Vagina (tissue), 2 donors: ENCODE measurements around the gene LY86.

Experiments
- POLR2A ChIP-seq, 2 donors: fragments of 450-650 bp; IDR thresholded peaks; one replicate each; pipeline ENCODE4 v1.6.1; 2017; ENCODE audit warnings: antibody characterized with exemption in 2 of 2, mild to moderate bottlenecking in 2 of 2, moderate library complexity in 2 of 2
- POLR2AphosphoS5 ChIP-seq, 2 donors: sonication (generic); formaldehyde crosslinking; IDR thresholded peaks; one replicate each; pipeline ENCODE4 v1.9.0; 2017; ENCODE audit warnings: antibody characterized with exemption in 2 of 2, mild to moderate bottlenecking in 2 of 2, low read depth in 1 of 2; ENCODE audit not compliant: insufficient read depth in 1 of 2
- TF ChIP-seq, protein P1 (sequence below), 3 experiments: fragments of 450-650 bp in 2 of 3; fragments of 200-600 bp in 1 of 3; sonication (generic) in 1 of 3; IDR thresholded peaks; one replicate each; pipeline ENCODE4 v1.5.1; 2017 to 2019; ENCODE audit warnings: antibody characterized with exemption in 3 of 3, mild to moderate bottlenecking in 2 of 3, moderate library complexity in 2 of 3

DNA sequence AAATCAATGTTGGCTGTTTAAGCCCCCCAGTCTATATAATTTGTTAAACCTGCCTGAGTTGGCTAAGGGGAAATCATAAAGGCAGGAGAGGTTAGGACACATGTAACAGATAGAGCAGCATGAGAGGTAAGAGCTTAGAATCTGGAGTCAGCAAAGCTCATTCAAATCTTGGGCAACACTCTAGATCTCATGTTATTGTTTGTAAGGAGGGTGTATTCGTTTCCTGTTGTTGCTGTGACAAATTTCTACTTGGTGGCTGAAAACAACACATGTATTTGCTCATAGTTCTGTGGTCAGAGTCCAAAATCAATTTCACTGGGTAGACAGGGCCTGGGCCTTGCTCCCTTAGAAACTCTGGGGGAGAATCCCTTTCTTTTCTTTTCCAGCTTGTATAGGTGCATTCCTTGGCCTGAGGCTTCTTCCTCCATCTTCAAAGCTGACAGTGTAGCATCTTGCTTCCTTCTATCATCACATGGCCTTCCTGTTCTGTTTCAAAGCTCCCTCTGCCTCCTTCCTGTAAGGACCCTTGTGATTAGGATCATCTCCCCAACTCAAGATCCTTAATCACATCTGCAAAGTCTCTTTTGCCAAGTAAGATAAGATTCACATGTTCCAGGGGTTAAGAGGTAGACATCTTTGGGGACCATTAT is 4.4 kb downstream of the LY86 start:
- TF ChIP-seq, protein P1, sequence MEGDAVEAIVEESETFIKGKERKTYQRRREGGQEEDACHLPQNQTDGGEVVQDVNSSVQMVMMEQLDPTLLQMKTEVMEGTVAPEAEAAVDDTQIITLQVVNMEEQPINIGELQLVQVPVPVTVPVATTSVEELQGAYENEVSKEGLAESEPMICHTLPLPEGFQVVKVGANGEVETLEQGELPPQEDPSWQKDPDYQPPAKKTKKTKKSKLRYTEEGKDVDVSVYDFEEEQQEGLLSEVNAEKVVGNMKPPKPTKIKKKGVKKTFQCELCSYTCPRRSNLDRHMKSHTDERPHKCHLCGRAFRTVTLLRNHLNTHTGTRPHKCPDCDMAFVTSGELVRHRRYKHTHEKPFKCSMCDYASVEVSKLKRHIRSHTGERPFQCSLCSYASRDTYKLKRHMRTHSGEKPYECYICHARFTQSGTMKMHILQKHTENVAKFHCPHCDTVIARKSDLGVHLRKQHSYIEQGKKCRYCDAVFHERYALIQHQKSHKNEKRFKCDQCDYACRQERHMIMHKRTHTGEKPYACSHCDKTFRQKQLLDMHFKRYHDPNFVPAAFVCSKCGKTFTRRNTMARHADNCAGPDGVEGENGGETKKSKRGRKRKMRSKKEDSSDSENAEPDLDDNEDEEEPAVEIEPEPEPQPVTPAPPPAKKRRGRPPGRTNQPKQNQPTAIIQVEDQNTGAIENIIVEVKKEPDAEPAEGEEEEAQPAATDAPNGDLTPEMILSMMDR (IDR thresholded peaks at IDR 0.05), result no peak
- TF ChIP-seq POLR2AphosphoS5 (IDR thresholded peaks at IDR 0.05; ENCODE audit: insufficient read depth in 1 of 2, low read depth in 1 of 2) (no peak), POLR2A (IDR thresholded peaks at IDR 0.05) (no peak)
